ENCODE results near the gene MACROD2.

DNA sequence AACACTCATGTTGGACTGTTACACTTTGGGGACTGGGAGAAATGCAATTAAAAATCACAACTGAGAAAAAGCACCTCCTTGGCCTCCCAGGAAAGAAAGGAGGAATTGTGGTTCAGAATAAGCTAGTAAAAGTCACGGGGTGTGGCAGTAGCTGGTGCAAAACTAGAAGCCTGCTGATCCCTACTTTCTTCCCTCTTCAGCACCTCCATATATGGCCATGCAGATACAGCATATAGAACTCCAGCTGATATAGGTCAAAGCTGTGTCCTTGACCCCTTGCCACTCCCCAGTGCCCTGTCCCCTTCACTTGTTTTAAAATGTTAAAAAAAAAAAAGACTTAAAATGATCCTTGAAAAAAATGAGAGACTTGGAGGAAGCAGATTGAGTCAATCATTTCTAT is 347.6 kb downstream of the MACROD2 start:
- no peak for TF ChIP-seq ZNF274 (IDR thresholded peaks at IDR 0.05; ENCODE audit: low read depth, low read length)
- no peak for TF ChIP-seq YY1 (IDR thresholded peaks at IDR 0.05; ENCODE audit: insufficient read depth, insufficient read length)
- no peak for TF ChIP-seq SUZ12 (IDR thresholded peaks at IDR 0.05; ENCODE audit: extremely low read depth, insufficient read depth, insufficient read length)
